H54 (cell line): ENCODE results near the gene MBD2.

Source experiments
- DNase-seq: peaks from one replicate; pipeline ENCODE4 v3.0.0; 2011; ENCODE audit warnings: low spot score, mixed read lengths; ENCODE audit not compliant: insufficient read length
- FAIRE-seq: peaks from 3 replicates; lab custom pipeline; 2011; peaks lifted over from hg19 to GRCh38; lab: Jason Lieb, UNC
- POLR2A ChIP-seq: IDR thresholded peaks from 2 replicates; pipeline ENCODE4 v1.6.1; 2011; ENCODE audit warnings: low read depth, mild to moderate bottlenecking, low read length

MBD2 gene

GRCh38 chr18:54165450-54165849 lies 59.0 kb downstream of the MBD2 start:
- DNase-seq (no peak), FAIRE-seq (no peak)
- no peak for TF ChIP-seq POLR2A

- TF ChIP-seq POLR2A = no peak
- DNase-seq = no peak
- FAIRE-seq = peak; percentile 20
Observed at GRCh38 chr18:54163453-54163852, 61.0 kb downstream of the MBD2 start.

GRCh38 chr18:54162431-54162830 lies 62.0 kb downstream of the MBD2 start:
- TF ChIP-seq POLR2A = no peak
- DNase-seq (peak; percentile 11), FAIRE-seq (no peak)

- DNase-seq (no peak), FAIRE-seq (no peak)
- TF ChIP-seq POLR2A = no peak
Observed at GRCh38 chr18:54161267-54161666, 63.2 kb downstream of the MBD2 start.

GRCh38 chr18:54159906-54160305 lies 64.6 kb downstream of the MBD2 start:
- no peak for TF ChIP-seq POLR2A
- no peak for DNase-seq
- FAIRE-seq = no peak

GRCh38 chr18:54157646-54158385 lies 66.7 kb downstream of the MBD2 start:
- TF ChIP-seq POLR2A = no peak
- FAIRE-seq = no peak
- no peak for DNase-seq

DNA sequence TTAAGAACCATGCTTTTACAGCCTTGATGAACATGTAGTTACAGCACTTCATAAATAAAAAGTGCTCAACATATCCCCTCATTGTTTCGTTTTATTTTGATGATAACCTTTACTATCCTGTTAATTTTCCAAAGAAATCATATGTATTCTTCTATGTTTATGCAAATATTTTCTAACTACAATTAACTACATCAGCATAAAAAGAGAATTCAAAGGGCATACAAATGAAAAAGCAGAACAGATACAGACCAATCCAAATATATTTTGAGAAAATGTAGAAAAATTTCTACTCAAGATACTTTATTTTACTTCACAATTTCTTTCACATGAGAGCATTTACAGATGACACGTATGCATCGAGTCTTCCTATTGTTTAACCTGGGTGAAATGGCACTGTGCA lies 69.1 kb downstream of the MBD2 start:
- TF ChIP-seq POLR2A = no peak
- no peak for FAIRE-seq
- DNase-seq = no peak

- FAIRE-seq = no peak
- no peak for TF ChIP-seq POLR2A
- no peak for DNase-seq
Observed at GRCh38 chr18:54154231-54154630, 70.2 kb downstream of the MBD2 start.

- no peak for FAIRE-seq
- no peak for DNase-seq
- no peak for TF ChIP-seq POLR2A
Observed at GRCh38 chr18:54151376-54151775, 73.1 kb downstream of the MBD2 start.

DNA sequence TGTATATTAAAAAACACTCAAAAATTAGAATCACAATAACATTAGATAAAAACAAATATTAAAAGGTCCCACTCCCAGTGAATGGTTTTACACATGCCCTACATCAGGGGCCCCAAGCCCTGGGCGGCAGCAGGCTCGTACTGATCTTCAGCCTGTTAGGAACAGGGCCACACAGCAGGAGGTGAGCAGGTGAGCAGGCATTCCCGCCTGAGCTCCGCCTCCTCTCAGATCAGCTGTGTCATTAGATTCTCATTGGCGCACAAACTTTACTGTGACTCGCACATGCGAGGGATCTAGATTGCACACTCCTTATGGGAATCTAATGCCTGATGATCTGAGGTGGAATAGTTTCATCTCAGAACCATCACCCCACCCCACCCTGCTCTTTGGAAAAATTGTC lies 74.2 kb downstream of the MBD2 start:
- no peak for DNase-seq
- no peak for TF ChIP-seq POLR2A
- no peak for FAIRE-seq

DNA sequence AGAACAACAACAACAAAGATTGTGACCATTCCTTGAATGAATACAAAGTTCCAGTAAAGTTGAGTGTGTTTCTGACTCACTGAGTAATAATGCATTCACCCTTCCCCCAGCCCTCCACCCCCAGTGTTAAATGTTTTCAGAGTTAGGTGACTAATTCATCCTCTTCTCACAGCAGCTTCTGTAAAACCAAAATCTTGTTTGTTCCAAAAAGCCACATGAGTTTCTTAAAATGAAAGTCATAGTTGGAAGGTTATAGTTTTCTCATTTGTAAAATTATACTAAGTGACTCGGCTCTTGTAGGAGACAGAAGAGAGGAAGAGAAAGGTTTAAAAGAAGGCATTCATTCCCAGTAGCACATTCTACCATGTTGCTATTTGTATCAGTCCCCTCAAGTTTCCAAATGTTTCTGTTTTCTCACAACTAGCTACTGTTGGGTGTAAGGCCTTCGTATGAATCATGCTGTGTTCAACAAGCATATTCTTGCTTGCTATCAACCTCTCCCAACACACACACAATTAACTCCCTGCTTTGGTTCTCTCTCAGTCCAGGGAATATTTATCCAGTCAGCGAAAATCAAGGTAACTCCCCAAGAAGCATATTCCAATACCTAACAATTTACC lies 75.3 kb downstream of the MBD2 start:
- no peak for TF ChIP-seq POLR2A
- DNase-seq = peak; percentile 15
- FAIRE-seq = peak; percentile 73

DNA sequence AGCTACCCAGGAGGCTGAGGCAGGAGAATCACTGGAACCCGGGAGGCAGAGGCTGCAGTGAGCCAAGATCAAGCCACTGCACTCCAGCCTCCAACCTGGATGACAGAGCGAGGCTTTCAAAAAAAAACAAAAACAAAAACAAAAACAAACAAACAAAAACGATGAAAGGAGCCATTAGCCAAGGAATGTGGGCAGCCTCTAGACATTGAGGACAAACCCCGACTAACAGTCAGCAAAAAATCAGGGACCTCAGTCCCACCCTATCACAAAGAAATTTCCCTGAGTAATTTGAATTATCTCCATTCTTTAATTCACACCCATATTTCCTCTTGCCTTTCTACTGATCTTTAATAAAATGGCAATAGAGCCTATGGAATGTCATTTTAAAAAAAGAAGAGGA lies 75.8 kb downstream of the MBD2 start:
- no peak for TF ChIP-seq POLR2A
- FAIRE-seq (no peak), DNase-seq (no peak)

- no peak for DNase-seq
- TF ChIP-seq POLR2A = no peak
- FAIRE-seq = no peak
Observed at GRCh38 chr18:54148151-54148550, 76.3 kb downstream of the MBD2 start.

- FAIRE-seq (no peak), DNase-seq (no peak)
- no peak for TF ChIP-seq POLR2A
Observed at GRCh38 chr18:54147439-54147838, 77.0 kb downstream of the MBD2 start.

DNA sequence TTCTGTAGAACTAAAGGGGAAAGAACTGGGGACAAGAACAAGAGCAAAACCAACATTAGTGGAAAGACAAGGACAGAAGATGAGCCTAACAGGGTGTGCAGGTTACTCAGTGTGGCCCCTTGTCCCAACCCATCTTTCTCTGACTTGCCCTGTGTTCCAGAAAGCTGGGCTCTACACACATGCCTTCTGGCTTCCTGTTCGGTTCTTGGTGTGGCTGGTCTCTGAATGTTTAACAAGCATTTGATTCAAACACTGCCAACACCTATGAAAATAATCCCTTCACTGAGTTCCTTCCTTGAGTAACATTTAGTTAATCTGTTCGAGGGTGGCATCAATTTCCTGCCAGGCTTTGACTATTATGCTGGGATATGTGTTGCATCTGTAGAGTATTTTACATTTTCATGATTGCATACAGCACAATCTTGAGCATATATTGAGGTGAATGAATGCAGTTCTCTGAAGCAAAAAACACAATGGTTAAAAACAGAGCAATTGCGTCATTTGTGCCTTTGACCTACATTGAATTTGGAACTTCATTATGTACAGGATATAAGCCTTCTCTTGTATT lies 83.3 kb downstream of the MBD2 start:
- FAIRE-seq = no peak
- no peak for DNase-seq

GRCh38 chr18:54140641-54141040 lies 83.8 kb downstream of the MBD2 start:
- DNase-seq (no peak), FAIRE-seq (no peak)
- TF ChIP-seq POLR2A = no peak

More for the DNA sequence above, 83.3 kb downstream of the MBD2 start:
- no peak for TF ChIP-seq POLR2A
